ENCODE measurements around the gene ZDHHC12. TPM values are rescaled to one million over a fixed set of nuclear protein-coding genes. Genes with fewer than 3 reads are reported as not detected.

The ZDHHC12 gene
- total and polyA plus RNA-seq, 2 donors (not counting 3 experiments of a cell fraction or from before 2014, with no cell fraction given): 28.8 to 62.0 TPM

DNA sequence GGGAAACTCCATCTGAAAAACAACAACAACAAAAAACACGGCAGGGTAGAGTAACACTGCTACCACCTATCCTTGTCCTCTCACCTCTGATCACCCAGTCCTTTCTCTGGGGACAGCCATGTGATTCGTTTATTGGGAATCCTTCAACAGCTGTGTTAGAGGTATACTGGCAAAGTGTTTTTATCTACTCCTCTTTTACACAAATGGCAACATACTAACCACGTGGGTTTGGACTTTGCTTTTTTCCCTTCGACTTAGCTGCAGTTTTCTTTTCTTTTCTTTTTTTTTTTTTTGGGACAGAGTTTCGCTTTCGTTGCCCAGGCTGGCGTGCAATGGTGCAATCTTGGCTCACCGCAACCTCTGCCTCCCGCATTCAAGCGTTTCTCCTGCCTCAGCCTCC, 46.1 kb downstream of the ZDHHC12 start:
- no peaks in the 10 kb centered on the region for H3K36me3 ChIP-seq (ENCODE audit: control insufficient read depth in 2 of 2, extremely low read depth in 1 of 2, insufficient read depth in 2 of 2, low read length in 2 of 2)
- no peaks in the 10 kb centered on the region for H4K20me1 ChIP-seq (replicated peaks; ENCODE audit: control insufficient read depth, extremely low read depth, insufficient read depth, low read length)
- no peak overlapping the region for H3K4me2 ChIP-seq (ENCODE audit: insufficient read depth, low read length)
- H3K4me1 ChIP-seq (ENCODE audit: control insufficient read depth, extremely low read depth, insufficient read depth, low read length): no peaks in the 10 kb centered on the region
- DNase-seq (ENCODE audit: low read depth, low spot score) (no peak), FAIRE-seq (no peak)
- no peak overlapping the region for H3K9ac ChIP-seq (replicated peaks; ENCODE audit: extremely low read depth, insufficient read depth, low read length)
- ChIA-PET POLR2A (no interaction called here), CTCF (no interaction called here)
- H3K27ac ChIP-seq (ENCODE audit: insufficient read depth, low read depth, low read length): no peak overlapping the region
- no peaks in the 10 kb centered on the region for H3K9me3 ChIP-seq (replicated peaks; ENCODE audit: control insufficient read depth, insufficient read depth, low read length)
- H2AFZ ChIP-seq (ENCODE audit: low read depth, low read length): no peak overlapping the region
- H3K27me3 ChIP-seq (ENCODE audit: control insufficient read depth in 2 of 2, insufficient read depth in 2 of 2, low read length in 2 of 2): no peaks in the 10 kb centered on the region
- TF ChIP-seq MYC (IDR thresholded peaks at IDR 0.05; ENCODE audit: low read depth, low read length) (no peak), POLR2A (IDR thresholded peaks at IDR 0.05; ENCODE audit: low read depth, low read length) (no peak), EZH2 (IDR thresholded peaks at IDR 0.05; ENCODE audit: borderline replicate concordance, low read depth, low read length, severe bottlenecking) (no peak), POLR2AphosphoS5 (IDR thresholded peaks at IDR 0.05; ENCODE audit: insufficient read depth, low read depth, low read length) (no peak)
- dilution Hi-C loops (cut with MboI; ENCODE audit: extremely low pct_ligation_motif_present, low sequenced_read_pairs) (no loop called here), intact Hi-C loops (cut with micrococcal nuclease) (no loop called here)
- no peaks in the 10 kb centered on the region for H3K79me2 ChIP-seq (ENCODE audit: control insufficient read depth, insufficient read depth, low read length)
- no TSS peak for BruUV-seq (replicated peaks)
- H3K9me1 ChIP-seq (replicated peaks; ENCODE audit: control insufficient read depth, extremely low read depth, insufficient read depth, low read length): no peaks in the 10 kb centered on the region
- H3K4me3 ChIP-seq (replicated peaks in 1 of 3; ENCODE audit: insufficient read depth in 1 of 3, low read depth in 1 of 3, low read length in 3 of 3): no peak overlapping the region

DNA sequence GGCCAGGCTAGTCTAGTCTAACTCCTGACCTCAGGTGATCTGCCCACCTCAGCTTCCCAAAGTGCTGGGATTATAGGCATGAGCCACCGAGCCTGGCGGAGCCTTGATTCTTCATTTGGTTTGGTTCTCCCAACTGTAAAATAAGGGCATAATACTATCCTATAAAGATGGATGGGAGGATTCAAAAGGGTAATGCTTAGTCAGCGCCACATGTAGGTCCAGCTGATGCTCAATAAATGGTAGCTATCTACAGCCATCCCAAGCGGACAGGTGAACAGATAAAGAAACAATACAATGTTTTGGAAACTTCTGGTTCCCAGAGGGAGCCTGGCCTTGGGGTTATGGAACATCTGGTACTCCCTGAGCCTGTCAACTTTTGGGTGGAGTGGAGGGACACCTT, 48.5 kb downstream of the ZDHHC12 start:
- Histone ChIP-seq H3K79me2 (ENCODE audit: control insufficient read depth, insufficient read depth, low read length) (no peaks in the 10 kb centered on the region), H4K20me1 (replicated peaks; ENCODE audit: control insufficient read depth, extremely low read depth, insufficient read depth, low read length) (no peaks in the 10 kb centered on the region), H3K4me3 (replicated peaks in 1 of 3; ENCODE audit: insufficient read depth in 1 of 3, low read depth in 1 of 3, low read length in 3 of 3) (no peak overlapping the region), H3K4me2 (ENCODE audit: insufficient read depth, low read length) (no peak overlapping the region), H3K27me3 (ENCODE audit: control insufficient read depth in 2 of 2, insufficient read depth in 2 of 2, low read length in 2 of 2) (no peaks in the 10 kb centered on the region), H3K9ac (replicated peaks; ENCODE audit: extremely low read depth, insufficient read depth, low read length) (no peak overlapping the region), H3K4me1 (ENCODE audit: control insufficient read depth, extremely low read depth, insufficient read depth, low read length) (no peaks in the 10 kb centered on the region), H3K36me3 (ENCODE audit: control insufficient read depth in 2 of 2, extremely low read depth in 1 of 2, insufficient read depth in 2 of 2, low read length in 2 of 2) (no peaks in the 10 kb centered on the region), H3K27ac (ENCODE audit: insufficient read depth, low read depth, low read length) (no peak overlapping the region), H3K9me1 (replicated peaks; ENCODE audit: control insufficient read depth, extremely low read depth, insufficient read depth, low read length) (no peaks in the 10 kb centered on the region), H3K9me3 (replicated peaks; ENCODE audit: control insufficient read depth, insufficient read depth, low read length) (no peaks in the 10 kb centered on the region), H2AFZ (ENCODE audit: low read depth, low read length) (no peak overlapping the region)
- intact Hi-C loops (cut with micrococcal nuclease): no loop called here
- dilution Hi-C loops (cut with MboI; ENCODE audit: extremely low pct_ligation_motif_present, low sequenced_read_pairs): no loop called here
- ChIA-PET CTCF (interaction anchor here (1.6 to 2.3 kb wide), 3 partner anchors 27 to 40 kb away, joined by 4 to 7 read pairs (median 4); partner anchors contain the start of gene PKN3), POLR2A (no interaction called here)
- BruUV-seq (replicated peaks): no TSS peak
- no peak for FAIRE-seq
- DNase-seq (ENCODE audit: low read depth, low spot score): no peak
- no peak for TF ChIP-seq EZH2 (IDR thresholded peaks at IDR 0.05; ENCODE audit: borderline replicate concordance, low read depth, low read length, severe bottlenecking)
- no peak for TF ChIP-seq JUN (IDR thresholded peaks at IDR 0.05; ENCODE audit: borderline replicate concordance, insufficient read depth, insufficient read length, low read depth)
- TF ChIP-seq FOS (IDR thresholded peaks at IDR 0.05; ENCODE audit: borderline replicate concordance, insufficient read depth, low read length): no peak
- TF ChIP-seq, protein P1, sequence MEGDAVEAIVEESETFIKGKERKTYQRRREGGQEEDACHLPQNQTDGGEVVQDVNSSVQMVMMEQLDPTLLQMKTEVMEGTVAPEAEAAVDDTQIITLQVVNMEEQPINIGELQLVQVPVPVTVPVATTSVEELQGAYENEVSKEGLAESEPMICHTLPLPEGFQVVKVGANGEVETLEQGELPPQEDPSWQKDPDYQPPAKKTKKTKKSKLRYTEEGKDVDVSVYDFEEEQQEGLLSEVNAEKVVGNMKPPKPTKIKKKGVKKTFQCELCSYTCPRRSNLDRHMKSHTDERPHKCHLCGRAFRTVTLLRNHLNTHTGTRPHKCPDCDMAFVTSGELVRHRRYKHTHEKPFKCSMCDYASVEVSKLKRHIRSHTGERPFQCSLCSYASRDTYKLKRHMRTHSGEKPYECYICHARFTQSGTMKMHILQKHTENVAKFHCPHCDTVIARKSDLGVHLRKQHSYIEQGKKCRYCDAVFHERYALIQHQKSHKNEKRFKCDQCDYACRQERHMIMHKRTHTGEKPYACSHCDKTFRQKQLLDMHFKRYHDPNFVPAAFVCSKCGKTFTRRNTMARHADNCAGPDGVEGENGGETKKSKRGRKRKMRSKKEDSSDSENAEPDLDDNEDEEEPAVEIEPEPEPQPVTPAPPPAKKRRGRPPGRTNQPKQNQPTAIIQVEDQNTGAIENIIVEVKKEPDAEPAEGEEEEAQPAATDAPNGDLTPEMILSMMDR (IDR thresholded peaks at IDR 0.05; ENCODE audit: extremely low read depth in 1 of 2, insufficient read depth in 1 of 2, low read depth in 1 of 2, low read length in 2 of 2): no peak
- no peak for TF ChIP-seq POLR2AphosphoS5 (IDR thresholded peaks at IDR 0.05; ENCODE audit: insufficient read depth, low read depth, low read length)
- TF ChIP-seq, protein P2, sequence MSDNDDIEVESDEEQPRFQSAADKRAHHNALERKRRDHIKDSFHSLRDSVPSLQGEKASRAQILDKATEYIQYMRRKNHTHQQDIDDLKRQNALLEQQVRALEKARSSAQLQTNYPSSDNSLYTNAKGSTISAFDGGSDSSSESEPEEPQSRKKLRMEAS (IDR thresholded peaks at IDR 0.05; ENCODE audit: insufficient read depth, insufficient read length): no peak
- TF ChIP-seq POLR2A (IDR thresholded peaks at IDR 0.05; ENCODE audit: low read depth, low read length): no peak
- TF ChIP-seq GATA2 (IDR thresholded peaks at IDR 0.05; ENCODE audit: insufficient read depth, insufficient read length, low read depth, low read length): no peak
- TF ChIP-seq MYC (IDR thresholded peaks at IDR 0.05; ENCODE audit: low read depth, low read length): no peak
